Esophagus squamous epithelium (tissue), 4 donors: ENCODE measurements around the gene COX7A1.

Experiments used
- CTCF ChIP-seq, 6 experiments: fragments of 450-650 bp in 4 of 6; fragments of 200-600 bp in 2 of 6; sonication (generic) in 2 of 6; IDR thresholded peaks; one replicate each; pipeline ENCODE4 v1.5.1; 2016 to 2019; ENCODE audit warnings: antibody characterized with exemption in 6 of 6, mild to moderate bottlenecking in 4 of 6, moderate library complexity in 4 of 6
- POLR2A ChIP-seq, 4 donors: fragments of 450-650 bp; IDR thresholded peaks; one replicate each; pipeline ENCODE4 v1.6.1; 2017; ENCODE audit warnings: antibody characterized with exemption in 4 of 4, mild to moderate bottlenecking in 4 of 4, moderate library complexity in 3 of 4

- TF ChIP-seq CTCF (IDR thresholded peaks at IDR 0.05) (no peak), POLR2A (IDR thresholded peaks at IDR 0.05) (no peak)
Measured at GRCh38 chr19:36101550-36102327, 50.5 kb downstream of the COX7A1 start.
